ENCODE results near the gene PDE11A.

PDE11A gene

GRCh38 chr2:177721087-177721486, 351.5 kb downstream of the PDE11A start:
- no peak for DNase-seq

GRCh38 chr2:177717831-177718618, 354.6 kb downstream of the PDE11A start:
- no peak for DNase-seq

GRCh38 chr2:177716484-177716883, 356.1 kb downstream of the PDE11A start:
- DNase-seq, result no peak

- no peak for DNase-seq
Observed at GRCh38 chr2:177715771-177716170, 356.8 kb downstream of the PDE11A start.

GRCh38 chr2:177714704-177715103, 357.9 kb downstream of the PDE11A start:
- DNase-seq, result no peak

GRCh38 chr2:177712462-177712861, 360.1 kb downstream of the PDE11A start:
- no peak for DNase-seq

- no peak for DNase-seq
Observed at GRCh38 chr2:177711483-177712265, 360.9 kb downstream of the PDE11A start.

GRCh38 chr2:177710889-177711288, 361.7 kb downstream of the PDE11A start:
- no peak for DNase-seq

GRCh38 chr2:177709986-177710401, 362.6 kb downstream of the PDE11A start:
- DNase-seq, result no peak

GRCh38 chr2:177708660-177709444, 363.7 kb downstream of the PDE11A start:
- DNase-seq, result no peak

- no peak for DNase-seq
Observed at GRCh38 chr2:177708106-177708505, 364.5 kb downstream of the PDE11A start.

GRCh38 chr2:177705511-177706173, 366.9 kb downstream of the PDE11A start:
- no peak for DNase-seq

- DNase-seq, result no peak
Observed at GRCh38 chr2:177703159-177703558, 369.4 kb downstream of the PDE11A start.

GRCh38 chr2:177698281-177698680, 374.3 kb downstream of the PDE11A start:
- DNase-seq, result no peak

GRCh38 chr2:177694348-177694747, 378.2 kb downstream of the PDE11A start:
- DNase-seq, result no peak

GRCh38 chr2:177693658-177694339, 378.8 kb downstream of the PDE11A start:
- no peak for DNase-seq

- no peak for DNase-seq
Observed at GRCh38 chr2:177692783-177693269, 379.8 kb downstream of the PDE11A start.

- DNase-seq, result no peak
Observed at GRCh38 chr2:177692042-177692782, 380.4 kb downstream of the PDE11A start.

GRCh38 chr2:177691177-177691576, 381.4 kb downstream of the PDE11A start:
- no peak for DNase-seq

- DNase-seq, result no peak
Observed at GRCh38 chr2:177689623-177690022, 383.0 kb downstream of the PDE11A start.

- DNase-seq, result no peak
Observed at GRCh38 chr2:177688844-177689243, 383.7 kb downstream of the PDE11A start.

Measured in DMS79 treated with DMSO at 0.1 percent for 48 hours (cell line).